Measurements from ENCODE around the gene ZNF827. TPM values are rescaled to one million over a fixed set of nuclear protein-coding genes. Genes with fewer than 3 reads are reported as not detected.

Gene ZNF827
- total and polyA plus RNA-seq, 2 of the 8 experiments (the other 6 are each of a cell fraction or from before 2014, with no cell fraction given): 25.3 to 26.2 TPM

DNA sequence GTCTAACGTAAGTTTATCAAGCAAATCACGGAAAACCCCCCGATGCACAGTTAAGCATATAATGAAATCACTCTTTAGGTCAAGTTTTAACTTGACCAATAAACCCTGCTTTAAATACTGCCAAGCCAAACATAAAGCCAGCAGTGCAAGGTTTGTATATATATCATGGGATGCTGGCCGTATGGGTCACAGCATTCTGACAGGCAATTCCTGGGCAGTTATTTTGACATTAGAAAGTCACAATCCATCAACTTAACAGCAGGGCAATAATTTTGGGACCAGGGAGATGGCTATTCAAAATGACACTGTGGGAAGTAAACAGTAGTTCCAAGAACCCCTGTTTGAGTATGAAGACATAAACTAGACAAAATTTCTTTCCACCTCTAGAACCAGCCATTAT lies 116.9 kb downstream of the ZNF827 start:
- H3K27ac ChIP-seq (ENCODE audit: low read depth, low read length): no peak overlapping the region
- H4K5ac ChIP-seq (ENCODE audit: insufficient read length, low read depth, low read length): peak overlapping the region; percentile 36
- H2BK15ac ChIP-seq (ENCODE audit: low read length): no peak overlapping the region
- DNase-seq (ENCODE audit: low read depth in 1 of 2, low spot score in 2 of 2) (no peak), FAIRE-seq (no peak)
- H3K36me3 ChIP-seq (ENCODE audit: control insufficient read depth in 2 of 4, insufficient read depth in 4 of 4, low read length in 3 of 4): peaks cover 0 to 11% (median 2%) of the 10 kb centered on the region in 4 experiments; a peak in 2 of 8 replicates
- H2BK5ac ChIP-seq (ENCODE audit: low read depth, low read length): no peak overlapping the region
- H3K14ac ChIP-seq (ENCODE audit: insufficient read length): no peak overlapping the region
- H3K79me2 ChIP-seq (ENCODE audit: control insufficient read depth in 1 of 2, insufficient read depth in 2 of 2, low read length in 2 of 2): no peaks in the 10 kb centered on the region
- H3K4me2 ChIP-seq (ENCODE audit: insufficient read depth in 1 of 2, low read depth in 2 of 2, low read length in 2 of 2): no peak overlapping the region
- H3K4me3 ChIP-seq (ENCODE audit: extremely low read depth in 1 of 4, insufficient read depth in 2 of 4, low read depth in 3 of 4, low read length in 4 of 4): no peak overlapping the region
- H3K9me3 ChIP-seq (ENCODE audit: insufficient read depth in 2 of 2, low read depth in 1 of 2, low read length in 1 of 2): no peaks in the 10 kb centered on the region
- H4K8ac ChIP-seq (ENCODE audit: extremely low read depth, insufficient read depth, low read length): no peak overlapping the region
- H2BK120ac ChIP-seq (replicated peaks; ENCODE audit: low read depth, low read length): peak overlapping the region; percentile 47
- peaks cover 0 to 15% (median 10%) of the 10 kb centered on the region in 4 experiments; a peak in 5 of 7 replicates for H3K4me1 ChIP-seq (replicated peaks in 1 of 4; ENCODE audit: control insufficient read depth in 3 of 4, insufficient read depth in 4 of 4, low read length in 3 of 4)
- no peak overlapping the region for H2AFZ ChIP-seq (ENCODE audit: low read length)
- WGBS, 2 experiments (ENCODE audit: extremely low coverage in 1 of 2, insufficient coverage in 1 of 2, insufficient read length in 1 of 2, insufficient replicate concordance in 2 of 2, low coverage in 1 of 2, low lambda C conversion rate in 2 of 2, missing lambda C conversion rate in 1 of 2): 89% methylated on average over 4 of the region's 4 CpGs; no CpG with 5 or more reads in 1 of the 2 experiments
- no peak overlapping the region for H2AK5ac ChIP-seq (ENCODE audit: low read depth, low read length)
- no peaks in the 10 kb centered on the region for H3K27me3 ChIP-seq (replicated peaks in 1 of 4; ENCODE audit: control insufficient read depth in 3 of 4, extremely low read depth in 1 of 4, insufficient read depth in 3 of 4, low read length in 3 of 4)
- H3K4ac ChIP-seq (replicated peaks; ENCODE audit: insufficient read length, low read depth, low read length): no peak overlapping the region
- H3K56ac ChIP-seq (replicated peaks; ENCODE audit: insufficient read length, low read depth, low read length): no peak overlapping the region
- H2BK20ac ChIP-seq (ENCODE audit: low read length): no peak overlapping the region
- no peaks in the 10 kb centered on the region for H3K23me2 ChIP-seq (ENCODE audit: low read depth, low read length)
- no peak overlapping the region for H3K9ac ChIP-seq (replicated peaks in 1 of 4; ENCODE audit: extremely low read depth in 1 of 4, low read depth in 3 of 4, low read length in 3 of 4)
- H4K20me1 ChIP-seq (replicated peaks in 1 of 2; ENCODE audit: control insufficient read depth in 1 of 2, insufficient read depth in 2 of 2, low read length in 2 of 2): no peaks in the 10 kb centered on the region
- no peak overlapping the region for H3K23ac ChIP-seq (ENCODE audit: insufficient read length)
- H3K79me1 ChIP-seq (ENCODE audit: low read depth, low read length): no peaks in the 10 kb centered on the region
- POLR2A ChIA-PET (ENCODE audit: partially characterized antibody): no interaction called here
- no peak overlapping the region for H4K91ac ChIP-seq (replicated peaks; ENCODE audit: insufficient read length, low read length)
- TF ChIP-seq EGR1 (IDR thresholded peaks at IDR 0.05; ENCODE audit: borderline replicate concordance, low read depth, low read length): no peak
- no peak for TF ChIP-seq KDM1A (IDR thresholded peaks at IDR 0.05; ENCODE audit: borderline replicate concordance, low read length)
- no peak for TF ChIP-seq FOSL1 (IDR thresholded peaks at IDR 0.05; ENCODE audit: insufficient read depth, low read depth, low read length)
- TF ChIP-seq EZH2 (IDR thresholded peaks at IDR 0.05; ENCODE audit: low read depth, low read length, severe bottlenecking): no peak
- H2BK12ac ChIP-seq (ENCODE audit: low read depth, low read length): no peak overlapping the region
- no peak overlapping the region for H3K18ac ChIP-seq (ENCODE audit: extremely low read depth, low read length)
- CTCF ChIA-PET (ENCODE audit: partially characterized antibody): no interaction called here

Data from H1 (cell line).